Effector memory CD8-positive, alpha-beta T cell (primary cell): ENCODE results near the gene ZNF839.

ENCODE experiments used
- ATAC-seq: fragments of 150-1000 bp; cut with Tn5 transposase; replicated peaks from 2 replicates; pipeline ENCODE4 v1.10.0; 2021; ENCODE audit warnings: mild to moderate bottlenecking, moderate library complexity
- DNase-seq, 3 experiments: peaks; one replicate each; pipeline ENCODE4 v3.0.0; 2021
- H3K27ac Mint-ChIP-seq, 2 donors: one replicate each; pipeline ENCODE4 v1.8.0; 2022; ENCODE audit warnings: mild to moderate bottlenecking in 2 of 2, mixed read lengths in 2 of 2, moderate library complexity in 2 of 2
- H3K27me3 Mint-ChIP-seq, 2 donors: one replicate each; pipeline ENCODE4 v1.8.0; 2022; ENCODE audit warnings: mixed read lengths in 2 of 2
- H3K36me3 Mint-ChIP-seq: one replicate; pipeline ENCODE4 v1.8.0; 2022; ENCODE audit warnings: mild to moderate bottlenecking, moderate library complexity, mixed read lengths; ENCODE audit not compliant: insufficient read depth
- H3K4me1 Mint-ChIP-seq, 2 donors: one replicate each; pipeline ENCODE4 v1.8.0; 2022; ENCODE audit warnings: low read depth in 2 of 2, mixed read lengths in 2 of 2
- H3K4me3 Mint-ChIP-seq, 2 donors: one replicate each; pipeline ENCODE4 v1.8.0; 2022; ENCODE audit warnings: mild to moderate bottlenecking in 2 of 2, mixed read lengths in 2 of 2, moderate library complexity in 2 of 2
- H3K9me3 Mint-ChIP-seq, 2 donors: one replicate each; pipeline ENCODE4 v1.8.0; 2022; ENCODE audit warnings: mixed read lengths in 2 of 2
- total RNA-seq, 9 experiments: gene quantifications; one replicate each; lab custom pipeline; 2026; lab: John Stamatoyannopoulos, UW

Gene ZNF839
- 20.0 to 30.2 (median 24.6) reads per million in 9 experiments for total RNA-seq

GRCh38 chr14:102319351-102320032, at the start of gene ZNF839:
ZNF839 (plus strand) TSS chr14:102319746; CDS start chr14:102319766, 20 bp downstream.
- DNase-seq (peak; percentile 94 to 96 (median 94)), ATAC-seq (peak; percentile 73)
- H3K27me3 Mint-ChIP-seq, result no peaks in the 10 kb centered on the region
- H3K36me3 Mint-ChIP-seq, result peaks cover 42% of the 10 kb centered on the region
- peak within 1 kb of the TSS; percentile 94 to 97 for H3K4me3 Mint-ChIP-seq
- H3K9me3 Mint-ChIP-seq, result peaks cover 0 to 4% of the 10 kb centered on the region in 2 donors
- peaks cover 31 to 36% of the 10 kb centered on the region in 2 donors for H3K4me1 Mint-ChIP-seq
- H3K27ac Mint-ChIP-seq, result peak within 1 kb of the TSS; percentile 100

- H3K36me3 Mint-ChIP-seq, result no peaks in the 10 kb centered on the region
- H3K4me3 Mint-ChIP-seq, result no peak overlapping the region
- no peaks in the 10 kb centered on the region for H3K9me3 Mint-ChIP-seq
- H3K27me3 Mint-ChIP-seq, result no peaks in the 10 kb centered on the region
- no peak overlapping the region for H3K27ac Mint-ChIP-seq
- DNase-seq, result no peak
- no peak for ATAC-seq
- H3K4me1 Mint-ChIP-seq, result no peaks in the 10 kb centered on the region
Measured at GRCh38 chr14:102272392-102272791, 47.2 kb upstream of the ZNF839 start.

- ATAC-seq, result no peak
- no peak overlapping the region for H3K27ac Mint-ChIP-seq
Measured at GRCh38 chr14:102275866-102276265, 43.7 kb upstream of the ZNF839 start.

GRCh38 chr14:102277874-102278630, 41.5 kb upstream of the ZNF839 start:
- H3K36me3 Mint-ChIP-seq, result peaks cover 4% of the 10 kb centered on the region
- H3K9me3 Mint-ChIP-seq, result no peaks in the 10 kb centered on the region
- H3K4me3 Mint-ChIP-seq, result no peak overlapping the region
- ATAC-seq, result no peak
- no peaks in the 10 kb centered on the region for H3K4me1 Mint-ChIP-seq
- no peak for DNase-seq
- H3K27ac Mint-ChIP-seq, result peak overlapping the region in 1 of 2 donors; percentile 41
- no peaks in the 10 kb centered on the region for H3K27me3 Mint-ChIP-seq

More at GRCh38 chr14:102275866-102276265, 43.7 kb upstream of the ZNF839 start:
- no peak for DNase-seq
- Mint-ChIP-seq H3K36me3 (peaks cover 4% of the 10 kb centered on the region), H3K9me3 (no peaks in the 10 kb centered on the region), H3K4me1 (no peaks in the 10 kb centered on the region), H3K27me3 (no peaks in the 10 kb centered on the region), H3K4me3 (no peak overlapping the region)

- DNase-seq, result no peak
Measured at GRCh38 chr14:102278631-102278935, 41.0 kb upstream of the ZNF839 start.

GRCh38 chr14:102279282-102279681, 40.3 kb upstream of the ZNF839 start:
- Mint-ChIP-seq H3K4me3 (no peak overlapping the region), H3K9me3 (no peaks in the 10 kb centered on the region), H3K4me1 (no peaks in the 10 kb centered on the region), H3K36me3 (peaks cover 4% of the 10 kb centered on the region), H3K27ac (no peak overlapping the region), H3K27me3 (peaks cover 0 to 3% of the 10 kb centered on the region in 2 donors)
- ATAC-seq, result no peak
- DNase-seq, result no peak

More at GRCh38 chr14:102278631-102278935, 41.0 kb upstream of the ZNF839 start:
- no peak overlapping the region for H3K4me3 Mint-ChIP-seq
- H3K27me3 Mint-ChIP-seq, result no peaks in the 10 kb centered on the region
- no peaks in the 10 kb centered on the region for H3K4me1 Mint-ChIP-seq
- ATAC-seq, result no peak
- no peak overlapping the region for H3K27ac Mint-ChIP-seq
- H3K9me3 Mint-ChIP-seq, result no peaks in the 10 kb centered on the region
- H3K36me3 Mint-ChIP-seq, result peaks cover 4% of the 10 kb centered on the region

GRCh38 chr14:102279688-102280348, 39.7 kb upstream of the ZNF839 start:
- no peak for ATAC-seq
- Mint-ChIP-seq H3K27me3 (peaks cover 0 to 7% of the 10 kb centered on the region in 2 donors), H3K4me3 (no peak overlapping the region), H3K9me3 (no peaks in the 10 kb centered on the region), H3K27ac (no peak overlapping the region), H3K4me1 (no peaks in the 10 kb centered on the region), H3K36me3 (peaks cover 4% of the 10 kb centered on the region)
- no peak for DNase-seq

- H3K27me3 Mint-ChIP-seq, result peaks cover 0 to 7% of the 10 kb centered on the region in 2 donors
- no peak for DNase-seq
Measured at GRCh38 chr14:102280376-102280962, 39.1 kb upstream of the ZNF839 start.

GRCh38 chr14:102282751-102283465, 36.6 kb upstream of the ZNF839 start:
- H3K9me3 Mint-ChIP-seq, result no peaks in the 10 kb centered on the region
- ATAC-seq, result no peak
- no peak for DNase-seq
- no peaks in the 10 kb centered on the region for H3K4me1 Mint-ChIP-seq
- no peak overlapping the region for H3K27ac Mint-ChIP-seq
- peaks cover 4% of the 10 kb centered on the region for H3K36me3 Mint-ChIP-seq
- peaks cover 0 to 7% of the 10 kb centered on the region in 2 donors for H3K27me3 Mint-ChIP-seq
- H3K4me3 Mint-ChIP-seq, result no peak overlapping the region

More at GRCh38 chr14:102280376-102280962, 39.1 kb upstream of the ZNF839 start:
- ATAC-seq, result no peak
- Mint-ChIP-seq H3K4me1 (no peaks in the 10 kb centered on the region), H3K9me3 (no peaks in the 10 kb centered on the region), H3K4me3 (no peak overlapping the region), H3K36me3 (peaks cover 4% of the 10 kb centered on the region), H3K27ac (no peak overlapping the region)

GRCh38 chr14:102283631-102284129, 35.9 kb upstream of the ZNF839 start:
- no peak overlapping the region for H3K4me3 Mint-ChIP-seq
- peaks cover under 1% of the 10 kb centered on the region for H3K36me3 Mint-ChIP-seq
- no peaks in the 10 kb centered on the region for H3K9me3 Mint-ChIP-seq
- no peak for DNase-seq
- no peak overlapping the region for H3K27ac Mint-ChIP-seq
- H3K4me1 Mint-ChIP-seq, result no peaks in the 10 kb centered on the region
- H3K27me3 Mint-ChIP-seq, result peaks cover 0 to 7% of the 10 kb centered on the region in 2 donors
- ATAC-seq, result no peak

GRCh38 chr14:102285106-102285505, 34.4 kb upstream of the ZNF839 start:
- Mint-ChIP-seq H3K4me1 (no peaks in the 10 kb centered on the region), H3K4me3 (no peak overlapping the region), H3K36me3 (no peaks in the 10 kb centered on the region), H3K27me3 (peaks cover 0 to 7% of the 10 kb centered on the region in 2 donors), H3K27ac (no peak overlapping the region), H3K9me3 (no peaks in the 10 kb centered on the region)
- no peak for DNase-seq
- no peak for ATAC-seq

GRCh38 chr14:102288139-102288538, 31.4 kb upstream of the ZNF839 start:
- H3K4me1 Mint-ChIP-seq, result no peaks in the 10 kb centered on the region
- H3K27ac Mint-ChIP-seq, result no peak overlapping the region
- H3K9me3 Mint-ChIP-seq, result no peaks in the 10 kb centered on the region
- ATAC-seq (no peak), DNase-seq (no peak)
- peaks cover 2% of the 10 kb centered on the region for H3K36me3 Mint-ChIP-seq
- no peak overlapping the region for H3K4me3 Mint-ChIP-seq
- H3K27me3 Mint-ChIP-seq, result peaks cover 0 to 7% of the 10 kb centered on the region in 2 donors

- H3K9me3 Mint-ChIP-seq, result no peaks in the 10 kb centered on the region
- H3K4me3 Mint-ChIP-seq, result no peak overlapping the region
- DNase-seq (no peak), ATAC-seq (no peak)
- no peak overlapping the region for H3K27ac Mint-ChIP-seq
- no peaks in the 10 kb centered on the region for H3K27me3 Mint-ChIP-seq
- H3K4me1 Mint-ChIP-seq, result no peaks in the 10 kb centered on the region
- H3K36me3 Mint-ChIP-seq, result peaks cover 2% of the 10 kb centered on the region
Measured at GRCh38 chr14:102292441-102292840, 27.1 kb upstream of the ZNF839 start.
